GM18909 (cell line): ENCODE measurements around the gene CCL13.
"Not testable (repeated sequence)": the region's sequence is repeated elsewhere in the genome, so short reads cannot be mapped to it uniquely, and the experiment has no call there.

Source experiments
- ATAC-seq: cut with Tn5 transposase; IDR thresholded peaks from one replicate; pipeline ENCODE4 v1.9.1; 2021; ENCODE audit warnings: mild to moderate bottlenecking; ENCODE audit not compliant: unreplicated experiment, poor library complexity

The CCL13 gene

DNA sequence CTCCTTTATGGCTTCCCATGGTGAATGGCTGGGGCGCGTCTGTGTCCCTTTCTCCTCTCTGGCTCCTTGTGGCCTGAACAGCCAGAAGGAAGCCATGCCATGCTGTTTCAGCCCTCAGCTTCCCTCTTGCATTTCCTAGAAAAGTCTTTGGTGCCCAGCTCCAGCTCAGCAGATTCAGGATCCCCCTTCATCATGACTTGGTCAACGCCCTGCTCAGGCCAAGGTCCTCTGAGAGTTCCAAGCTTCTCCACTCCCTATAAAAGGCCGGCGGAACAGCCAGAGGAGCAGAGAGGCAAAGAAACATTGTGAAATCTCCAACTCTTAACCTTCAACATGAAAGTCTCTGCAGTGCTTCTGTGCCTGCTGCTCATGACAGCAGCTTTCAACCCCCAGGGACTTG lies at the start of gene CCL13:
CCL13 (plus strand) TSS at position 287 of the 400 bp plus-strand sequence; CDS start at position 334, 47 bp downstream.
- ATAC-seq, result no peak

DNA sequence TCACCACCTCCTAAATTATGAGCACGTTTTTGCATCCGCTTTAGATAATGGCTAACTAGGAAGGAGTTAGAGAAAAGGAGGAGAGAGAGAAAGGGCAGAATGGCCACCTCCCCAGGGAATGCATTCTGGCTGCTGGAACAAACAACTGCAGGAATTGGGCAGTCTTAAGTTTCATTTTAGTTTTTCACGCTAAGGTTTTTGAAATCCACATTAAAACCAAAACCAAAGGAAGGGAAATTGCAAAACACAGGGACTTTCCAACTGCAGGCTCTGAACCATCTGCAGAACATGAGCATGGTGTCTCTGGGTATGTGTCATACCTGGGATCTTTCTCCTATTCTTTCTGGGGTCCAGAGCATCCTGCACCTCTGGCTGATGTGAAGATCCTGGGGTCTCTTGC lies 49.2 kb upstream of the CCL13 start:
- ATAC-seq, result no peak

DNA sequence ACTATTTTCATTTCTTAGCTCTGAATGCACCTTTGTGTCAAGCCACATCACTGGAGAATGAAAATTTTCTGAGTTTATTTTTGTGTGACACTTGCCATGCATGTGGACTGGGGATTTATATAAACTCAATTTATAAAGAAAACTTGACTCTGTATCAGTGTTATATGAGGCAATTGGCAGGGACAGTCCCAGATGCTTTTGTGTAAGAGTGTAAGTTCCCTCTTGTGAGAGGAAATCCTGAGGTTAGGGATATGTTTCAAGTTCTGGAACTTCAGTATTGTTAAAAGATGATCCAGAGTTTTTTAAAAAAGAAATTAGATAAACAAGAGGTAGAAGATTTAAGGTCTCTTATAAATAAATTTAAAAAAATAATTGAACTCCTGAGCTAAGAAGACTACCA lies 47.9 kb upstream of the CCL13 start:
- no peak for ATAC-seq

GRCh38 chr17:34311291-34311690 lies 45.0 kb upstream of the CCL13 start:
- no peak for ATAC-seq

DNA sequence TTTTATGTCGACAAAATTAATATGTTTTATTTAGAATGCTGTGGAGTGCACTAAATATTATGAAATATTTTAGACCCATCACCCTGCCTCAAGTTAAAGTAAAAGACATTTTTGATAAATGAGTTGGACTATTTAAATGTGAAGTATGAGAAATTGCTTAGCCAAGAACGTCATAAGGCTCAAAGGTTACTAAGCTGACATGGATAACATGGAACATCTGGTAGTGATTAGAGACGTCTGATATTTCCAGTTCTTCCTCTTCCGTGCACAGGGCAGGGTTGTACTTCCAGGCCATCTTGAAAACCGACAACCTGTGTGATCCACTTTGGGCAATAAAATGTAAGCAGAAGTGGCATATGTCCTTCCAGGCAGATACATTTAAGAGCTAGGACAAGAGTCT lies 44.2 kb upstream of the CCL13 start:
- no peak for ATAC-seq

GRCh38 chr17:34313164-34313563 lies 43.1 kb upstream of the CCL13 start:
- ATAC-seq, result no peak

- ATAC-seq, result no peak
These were observed 42.0 kb upstream of the CCL13 start for GRCh38 chr17:34314279-34314678.

GRCh38 chr17:34318474-34318873 lies 37.8 kb upstream of the CCL13 start:
- ATAC-seq, result no peak

- ATAC-seq, result no peak
These were observed 37.2 kb upstream of the CCL13 start, which contains the start of gene CCL8 for GRCh38 chr17:34319039-34319483. CCL8 (plus strand) TSS chr17:34319435; CDS start chr17:34319502, 67 bp downstream.

DNA sequence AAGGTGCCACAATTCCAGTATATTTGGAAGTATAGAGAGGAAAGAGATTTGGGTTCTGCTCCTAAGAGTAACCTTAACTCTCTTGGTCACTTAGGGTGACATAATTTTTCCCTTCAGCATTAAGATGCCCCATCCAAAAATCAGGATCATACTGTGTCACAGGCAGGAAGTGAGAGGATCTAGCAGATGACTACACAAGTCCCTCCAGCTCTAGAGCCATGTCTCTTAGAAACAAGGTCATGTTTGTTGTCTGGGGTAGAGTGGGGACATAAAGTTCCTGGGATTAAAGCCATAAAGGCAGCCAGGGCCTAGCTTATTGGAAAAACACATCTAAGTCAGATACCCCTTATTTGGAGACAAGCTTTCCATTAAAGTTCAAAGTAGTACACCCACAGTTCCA lies 34.3 kb upstream of the CCL13 start:
- ATAC-seq, result no peak

GRCh38 chr17:34327580-34327979 lies 28.7 kb upstream of the CCL13 start:
- ATAC-seq, result not testable (repeated sequence)

GRCh38 chr17:34337701-34338100 lies 18.6 kb upstream of the CCL13 start:
- no peak for ATAC-seq

- ATAC-seq, result no peak
These were observed 17.0 kb upstream of the CCL13 start for GRCh38 chr17:34339138-34339770.

DNA sequence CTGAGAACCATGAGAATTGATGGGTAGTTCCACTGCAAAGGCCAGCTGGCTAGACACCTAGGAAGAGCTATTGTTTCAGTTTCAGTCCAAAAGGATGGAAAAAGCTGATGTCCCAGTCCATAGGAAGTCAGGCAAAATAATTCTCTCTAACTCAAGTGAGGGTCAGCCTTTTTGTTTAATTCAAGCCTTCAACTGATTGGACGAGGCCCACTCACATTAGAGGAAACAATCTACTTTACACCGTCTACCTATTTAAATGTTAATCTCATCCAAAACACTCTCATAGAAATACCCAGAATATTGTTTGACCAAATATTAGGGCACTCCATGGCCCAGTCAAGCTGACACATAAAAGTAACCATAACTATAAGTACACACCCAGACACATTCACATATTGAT lies 14.4 kb upstream of the CCL13 start:
- ATAC-seq, result no peak

- no peak for ATAC-seq
These were observed 9.2 kb upstream of the CCL13 start for GRCh38 chr17:34347063-34347462.

DNA sequence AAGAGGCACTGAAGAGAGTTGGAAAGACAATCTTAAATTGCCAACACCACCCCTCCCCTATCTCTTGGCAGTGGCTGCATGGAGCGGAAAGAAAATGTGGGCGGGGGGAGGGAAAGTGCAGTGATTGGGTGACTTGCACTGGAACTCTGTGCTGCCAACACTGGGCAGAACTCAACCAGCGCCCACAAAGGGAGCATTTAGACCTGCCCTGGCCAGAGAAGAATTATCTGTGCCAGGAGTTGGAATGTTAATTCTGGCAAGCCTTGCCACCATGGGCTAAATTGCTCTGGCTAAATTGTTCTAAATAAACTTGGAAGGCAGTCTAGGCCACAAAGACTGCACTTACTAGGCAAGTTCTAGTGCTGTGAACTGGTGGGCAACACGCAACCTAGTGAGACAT lies 6.5 kb upstream of the CCL13 start:
- no peak for ATAC-seq

DNA sequence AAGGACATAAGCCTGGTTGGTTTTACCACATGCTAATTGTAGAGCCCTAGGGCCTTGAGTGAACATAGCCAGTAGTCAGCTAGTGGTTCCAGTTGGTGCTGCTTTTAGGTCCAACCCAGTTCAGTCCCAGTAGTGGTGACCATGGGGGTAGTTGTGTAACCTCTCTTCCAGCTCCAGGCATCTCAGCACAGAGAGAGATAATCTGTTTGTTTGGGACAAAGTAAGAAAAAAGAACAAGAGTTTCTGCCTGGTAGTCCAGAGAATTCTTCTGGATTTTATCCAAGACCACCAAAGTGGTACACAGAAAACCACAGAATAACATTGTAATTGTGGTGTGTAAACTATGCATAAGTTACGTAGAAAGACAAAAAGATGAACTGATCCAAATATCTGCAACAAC lies 5.2 kb upstream of the CCL13 start:
- ATAC-seq, result no peak

- ATAC-seq, result no peak
These were observed 4.1 kb upstream of the CCL13 start for GRCh38 chr17:34352191-34352590.

- no peak for ATAC-seq
These were observed 1.6 kb upstream of the CCL13 start for GRCh38 chr17:34354637-34355036.

DNA sequence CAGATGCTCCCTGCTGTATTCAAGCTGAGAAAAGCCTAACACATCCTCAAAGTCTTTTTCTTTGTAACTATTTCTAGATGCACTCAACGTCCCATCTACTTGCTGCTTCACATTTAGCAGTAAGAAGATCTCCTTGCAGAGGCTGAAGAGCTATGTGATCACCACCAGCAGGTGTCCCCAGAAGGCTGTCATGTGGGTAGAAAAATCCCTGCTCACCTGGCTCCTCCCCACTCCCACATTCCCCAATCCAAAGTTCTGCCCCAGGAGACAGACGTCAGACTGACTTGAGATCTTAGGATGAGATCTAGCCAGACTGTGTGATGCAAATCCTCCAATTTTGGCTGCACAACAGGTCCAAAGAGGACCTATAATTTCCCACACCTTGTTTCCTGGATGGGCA lies 1.1 kb downstream of the CCL13 start:
- ATAC-seq, result no peak

DNA sequence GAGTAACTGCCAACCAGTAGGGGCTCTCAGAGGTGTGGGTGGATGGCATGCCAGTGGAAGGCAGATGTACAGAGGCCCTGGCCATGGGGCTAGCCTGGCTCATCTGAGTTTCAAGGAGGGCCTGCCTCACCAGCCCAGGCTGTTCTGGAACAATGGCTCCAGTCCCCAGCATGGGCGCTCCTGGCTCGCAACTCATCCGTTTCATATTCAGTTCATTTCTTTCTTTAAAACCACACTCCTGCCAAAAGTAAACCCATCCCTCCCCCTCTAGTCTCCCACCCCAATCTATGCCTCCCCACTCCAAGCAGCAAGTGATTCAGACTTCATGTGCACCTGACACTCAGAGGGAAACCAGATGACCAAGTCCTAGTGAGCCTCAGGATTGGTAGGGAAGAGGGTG lies 2.4 kb downstream of the CCL13 start:
- no peak for ATAC-seq

DNA sequence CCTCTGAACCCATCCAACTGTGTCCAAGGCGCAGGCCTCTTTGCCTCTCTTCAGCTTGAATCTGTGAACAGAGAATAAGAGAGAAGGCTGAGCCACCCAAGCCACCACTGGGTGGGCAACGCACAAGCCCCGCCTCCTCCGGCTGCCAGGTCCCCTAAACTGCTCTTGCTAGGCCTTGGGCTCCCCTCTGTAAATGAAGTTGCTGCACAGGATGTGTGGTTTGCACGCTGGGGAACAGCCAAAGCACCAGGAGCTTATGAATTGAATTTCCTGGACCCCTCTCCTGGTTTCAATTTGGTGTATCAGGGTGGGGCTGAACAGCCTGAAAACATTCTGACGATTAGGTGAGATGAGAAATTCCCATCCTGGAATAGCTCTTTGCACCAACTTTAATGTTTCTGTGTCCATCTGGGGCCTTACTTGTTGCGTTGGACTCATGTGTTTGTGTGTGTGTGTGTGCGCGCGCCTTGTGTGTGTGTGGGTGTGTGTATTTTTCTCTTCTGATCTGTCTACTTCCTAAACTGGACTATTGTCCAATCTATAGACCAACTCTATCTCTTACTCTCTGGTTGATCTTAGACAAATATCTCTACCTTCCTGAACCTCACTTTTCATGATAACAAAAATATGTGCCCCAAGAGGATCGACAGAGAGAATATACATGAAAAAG lies 4.5 kb downstream of the CCL13 start:
- no peak for ATAC-seq
